GM12872 (cell line): ENCODE results near the gene GPATCH8.
A peak's percentile ranks its signal among the peaks of the same experiment; 100 is the strongest.

ENCODE experiments used
- TF ChIP-seq, protein P1 (sequence below): IDR thresholded peaks from 3 replicates; pipeline ENCODE4 v1.5.1; 2011; ENCODE audit warnings: low read depth, mild to moderate bottlenecking, low read length, moderate library complexity; ENCODE audit not compliant: insufficient read depth

Gene GPATCH8

GRCh38 chr17:44518032-44518431, 14.8 kb upstream of the GPATCH8 start:
- TF ChIP-seq, protein P1, sequence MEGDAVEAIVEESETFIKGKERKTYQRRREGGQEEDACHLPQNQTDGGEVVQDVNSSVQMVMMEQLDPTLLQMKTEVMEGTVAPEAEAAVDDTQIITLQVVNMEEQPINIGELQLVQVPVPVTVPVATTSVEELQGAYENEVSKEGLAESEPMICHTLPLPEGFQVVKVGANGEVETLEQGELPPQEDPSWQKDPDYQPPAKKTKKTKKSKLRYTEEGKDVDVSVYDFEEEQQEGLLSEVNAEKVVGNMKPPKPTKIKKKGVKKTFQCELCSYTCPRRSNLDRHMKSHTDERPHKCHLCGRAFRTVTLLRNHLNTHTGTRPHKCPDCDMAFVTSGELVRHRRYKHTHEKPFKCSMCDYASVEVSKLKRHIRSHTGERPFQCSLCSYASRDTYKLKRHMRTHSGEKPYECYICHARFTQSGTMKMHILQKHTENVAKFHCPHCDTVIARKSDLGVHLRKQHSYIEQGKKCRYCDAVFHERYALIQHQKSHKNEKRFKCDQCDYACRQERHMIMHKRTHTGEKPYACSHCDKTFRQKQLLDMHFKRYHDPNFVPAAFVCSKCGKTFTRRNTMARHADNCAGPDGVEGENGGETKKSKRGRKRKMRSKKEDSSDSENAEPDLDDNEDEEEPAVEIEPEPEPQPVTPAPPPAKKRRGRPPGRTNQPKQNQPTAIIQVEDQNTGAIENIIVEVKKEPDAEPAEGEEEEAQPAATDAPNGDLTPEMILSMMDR = no peak

- TF ChIP-seq, protein P1 = 0 out of 3 replicates have a peak, but pooled peaks have one; percentile 7
Observed at GRCh38 chr17:44511241-44512134, 8.3 kb upstream of the GPATCH8 start.

DNA sequence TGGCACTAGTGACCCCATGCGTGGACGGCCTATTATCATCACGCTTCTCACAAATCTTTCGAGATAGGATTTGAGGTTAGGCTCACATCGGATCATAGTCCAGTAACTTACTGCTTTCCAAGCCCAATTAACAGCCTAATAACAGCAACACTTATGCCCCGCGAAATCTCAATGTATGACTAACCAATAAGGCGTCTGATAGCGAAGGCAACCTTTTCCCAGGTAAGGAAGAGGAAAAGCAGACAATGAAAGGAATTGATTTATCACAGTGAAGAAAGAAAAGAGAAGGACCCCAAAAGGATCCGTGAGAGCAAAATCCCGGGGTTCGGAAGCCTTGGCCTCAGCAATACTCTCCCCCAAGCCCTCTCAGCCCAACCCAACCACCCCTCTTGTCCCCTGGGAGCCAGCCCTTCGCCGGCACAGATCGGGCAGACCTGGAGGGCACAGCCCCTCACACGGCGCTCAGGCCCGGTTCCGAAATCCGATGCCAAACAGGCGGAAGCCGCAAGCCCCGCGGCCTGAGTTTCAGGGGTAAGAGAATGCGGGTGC, 534 bp downstream of the GPATCH8 start:
- TF ChIP-seq, protein P1 = no peak

DNA sequence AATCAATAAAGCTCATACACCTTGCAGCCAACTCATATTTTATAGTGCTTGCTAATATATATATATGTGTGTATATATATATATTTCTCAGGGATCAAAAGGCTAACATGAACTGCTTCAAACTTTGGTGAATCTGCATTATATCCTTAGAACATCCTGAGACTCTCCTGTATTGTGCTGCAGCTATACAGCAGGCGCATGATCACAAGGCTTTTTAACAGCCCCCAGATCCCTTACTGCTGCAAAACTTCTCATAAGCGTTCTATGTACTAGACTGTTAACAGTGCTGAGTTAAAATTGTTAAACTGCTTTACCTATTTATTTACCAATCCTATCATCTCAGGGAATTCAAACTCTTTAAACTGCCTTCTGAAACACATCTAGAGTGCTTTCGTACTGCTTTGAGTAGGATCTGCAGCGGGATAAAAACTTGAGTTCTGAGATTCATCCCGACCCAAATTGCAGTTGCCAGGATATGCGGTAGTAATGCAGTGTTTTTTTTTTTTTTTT, 1.3 kb downstream of the GPATCH8 start:
- TF ChIP-seq, protein P1 = no peak

GRCh38 chr17:44499722-44500121, 3.5 kb downstream of the GPATCH8 start:
- TF ChIP-seq, protein P1 = no peak

GRCh38 chr17:44496815-44497214, 6.4 kb downstream of the GPATCH8 start:
- TF ChIP-seq, protein P1 = no peak

DNA sequence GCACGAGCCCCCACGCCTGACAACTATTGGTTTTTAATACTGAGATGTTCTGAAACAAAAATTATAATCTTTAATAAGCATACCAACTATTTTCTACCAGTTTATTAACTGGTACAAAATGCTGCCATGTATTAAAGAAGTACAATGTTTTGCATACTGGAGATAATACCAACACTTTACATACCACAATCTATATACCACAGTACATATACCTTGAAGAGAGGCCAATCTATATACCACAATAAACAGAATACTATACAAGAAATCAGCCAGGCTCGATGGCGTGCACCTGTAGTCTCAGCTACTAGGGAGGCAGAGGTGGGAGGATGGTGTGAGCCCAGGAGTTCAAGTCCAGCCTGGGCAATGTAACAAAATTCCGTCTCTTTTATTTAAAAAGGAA, 9.9 kb downstream of the GPATCH8 start:
- TF ChIP-seq, protein P1 = no peak
